ENCODE results near the gene ATL2. TPM values are rescaled to one million over a fixed set of nuclear protein-coding genes. Genes with fewer than 3 reads are reported as not detected.

Gene ATL2
- total and polyA plus RNA-seq, 2 of the 8 experiments (the other 6 are each of a cell fraction or from before 2014, with no cell fraction given), result 38.8 to 84.6 TPM

DNA sequence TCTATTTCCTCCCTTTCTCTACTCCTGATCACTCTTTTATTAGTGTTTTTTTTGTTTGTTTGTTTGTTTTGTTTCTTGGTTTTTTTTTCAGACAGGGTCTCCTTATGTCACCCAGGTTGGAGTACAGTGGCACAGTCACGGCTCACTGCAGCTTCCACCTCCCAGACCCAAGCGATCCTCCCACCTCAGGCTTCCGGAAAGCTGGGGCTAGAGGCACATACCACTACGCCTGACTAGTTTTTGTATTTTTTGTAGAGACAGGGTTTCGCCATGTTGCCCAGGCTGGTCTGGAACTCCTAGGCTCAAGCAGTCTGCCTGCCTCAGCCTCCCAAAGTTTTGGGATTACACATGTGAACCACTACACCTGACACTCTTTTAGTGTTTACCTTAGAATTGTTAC lies 122.3 kb downstream of the ATL2 start (continued):
- TF ChIP-seq TAF7 (optimal IDR thresholded peaks at IDR 0.05; ENCODE audit: borderline replicate concordance, low read depth, low read length) (no peak), CREB1 (IDR thresholded peaks at IDR 0.05) (no peak), YY1 (IDR thresholded peaks at IDR 0.05; ENCODE audit: low read depth, low read length) (no peak), POU5F1 (IDR thresholded peaks at IDR 0.05; ENCODE audit: low read depth, low read length) (no peak), CHD7 (IDR thresholded peaks at IDR 0.05; ENCODE audit: insufficient replicate concordance, low read length) (no peak), SIX5 (IDR thresholded peaks at IDR 0.05; ENCODE audit: low read depth, low read length) (no peak)

Data from H1 (cell line).